SKM-1 treated with dmso at 0.1 percent for 144 hours (cell line): ENCODE measurements around the gene LGSN.
A peak's percentile ranks its signal among the peaks of the same experiment; 100 is the strongest.
"Not testable (repeated sequence)": the region's sequence is repeated elsewhere in the genome, so short reads cannot be mapped to it uniquely, and the experiment has no call there.

Experiments
- DNase-seq: peaks from one replicate; lab custom pipeline; 2025; ENCODE audit not compliant: unreplicated experiment; lab: John Stamatoyannopoulos, UW

Gene LGSN

GRCh38 chr6:63319939-63320338 lies at the start of gene LGSN:
LGSN (minus strand) TSS chr6:63319983; CDS start chr6:63319943, 40 bp downstream.
- no peak for DNase-seq

GRCh38 chr6:63368347-63368746 lies 48.6 kb upstream of the LGSN start:
- DNase-seq, result no peak

GRCh38 chr6:63362500-63363120 lies 42.8 kb upstream of the LGSN start:
- DNase-seq, result not testable (repeated sequence)

- not testable (repeated sequence) for DNase-seq
These were observed 37.6 kb upstream of the LGSN start for GRCh38 chr6:63357384-63357783.

- DNase-seq, result no peak
These were observed 35.8 kb upstream of the LGSN start for GRCh38 chr6:63355632-63356031.

- no peak for DNase-seq
These were observed 33.5 kb upstream of the LGSN start for GRCh38 chr6:63353286-63353630.

GRCh38 chr6:63352544-63353285 lies 32.9 kb upstream of the LGSN start:
- DNase-seq, result peak; percentile 96

GRCh38 chr6:63352069-63352543 lies 32.3 kb upstream of the LGSN start:
- DNase-seq, result no peak

- DNase-seq, result peak; percentile 33
These were observed 29.6 kb upstream of the LGSN start for GRCh38 chr6:63349401-63349800.

GRCh38 chr6:63348836-63349235 lies 29.1 kb upstream of the LGSN start:
- no peak for DNase-seq

GRCh38 chr6:63347599-63347998 lies 27.8 kb upstream of the LGSN start:
- DNase-seq, result no peak

GRCh38 chr6:63346217-63346835 lies 26.5 kb upstream of the LGSN start:
- DNase-seq, result no peak

- no peak for DNase-seq
These were observed 20.6 kb upstream of the LGSN start for GRCh38 chr6:63340351-63340750.

GRCh38 chr6:63334652-63335051 lies 14.9 kb upstream of the LGSN start:
- DNase-seq, result not testable (repeated sequence)

- no peak for DNase-seq
These were observed 13.7 kb upstream of the LGSN start for GRCh38 chr6:63333440-63333839.

GRCh38 chr6:63326630-63327029 lies 6.8 kb upstream of the LGSN start:
- DNase-seq, result not testable (repeated sequence)

GRCh38 chr6:63322981-63323380 lies 3.2 kb upstream of the LGSN start:
- DNase-seq, result no peak

- DNase-seq, result no peak
These were observed 2.0 kb upstream of the LGSN start for GRCh38 chr6:63321821-63322220.

GRCh38 chr6:63317641-63318040 lies 2.1 kb downstream of the LGSN start:
- no peak for DNase-seq

- DNase-seq, result no peak
These were observed 3.7 kb downstream of the LGSN start for GRCh38 chr6:63316113-63316512.

GRCh38 chr6:63313111-63313510 lies 6.7 kb downstream of the LGSN start:
- no peak for DNase-seq

GRCh38 chr6:63307581-63308246 lies 12.1 kb downstream of the LGSN start:
- DNase-seq, result peak; percentile 37
